ENCODE measurements around the gene ADAMTS5.
A peak's percentile ranks its signal among the peaks of the same experiment; 100 is the strongest.

The ADAMTS5 gene

DNA sequence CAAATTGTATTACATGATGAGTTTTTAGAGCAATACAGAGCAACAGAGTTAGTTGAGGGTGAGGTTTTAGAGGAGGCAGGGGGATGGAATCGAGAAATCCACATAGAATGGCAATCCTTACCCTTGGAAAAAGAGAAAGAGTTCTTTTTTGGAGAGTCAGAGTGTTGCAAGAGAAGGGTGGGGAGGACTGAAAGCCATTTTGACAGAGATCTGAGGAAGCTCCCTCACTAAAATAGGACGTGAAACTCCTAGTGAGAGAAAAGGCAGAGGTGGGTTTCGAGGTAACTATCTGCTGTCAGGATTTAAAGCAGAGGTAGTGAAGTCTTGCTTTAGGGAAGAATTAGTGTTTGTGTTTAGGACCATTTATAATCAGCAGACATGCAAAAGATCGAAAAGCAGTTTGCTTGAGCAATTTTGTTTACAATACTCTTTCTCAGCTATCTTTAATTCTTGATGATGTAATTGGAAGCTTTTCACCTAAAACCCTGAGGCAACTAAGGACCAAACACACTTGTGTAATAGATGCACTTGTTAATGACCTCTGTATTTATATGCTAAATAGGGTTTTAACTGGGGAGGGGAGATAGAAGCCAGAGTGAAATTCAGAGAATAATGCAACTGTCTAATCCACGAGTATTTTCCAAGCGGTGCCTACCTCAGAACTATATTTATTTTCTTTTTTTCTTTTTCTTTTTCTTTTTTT, 20.0 kb downstream of the ADAMTS5 start:
- no peak for DNase-seq

DNA sequence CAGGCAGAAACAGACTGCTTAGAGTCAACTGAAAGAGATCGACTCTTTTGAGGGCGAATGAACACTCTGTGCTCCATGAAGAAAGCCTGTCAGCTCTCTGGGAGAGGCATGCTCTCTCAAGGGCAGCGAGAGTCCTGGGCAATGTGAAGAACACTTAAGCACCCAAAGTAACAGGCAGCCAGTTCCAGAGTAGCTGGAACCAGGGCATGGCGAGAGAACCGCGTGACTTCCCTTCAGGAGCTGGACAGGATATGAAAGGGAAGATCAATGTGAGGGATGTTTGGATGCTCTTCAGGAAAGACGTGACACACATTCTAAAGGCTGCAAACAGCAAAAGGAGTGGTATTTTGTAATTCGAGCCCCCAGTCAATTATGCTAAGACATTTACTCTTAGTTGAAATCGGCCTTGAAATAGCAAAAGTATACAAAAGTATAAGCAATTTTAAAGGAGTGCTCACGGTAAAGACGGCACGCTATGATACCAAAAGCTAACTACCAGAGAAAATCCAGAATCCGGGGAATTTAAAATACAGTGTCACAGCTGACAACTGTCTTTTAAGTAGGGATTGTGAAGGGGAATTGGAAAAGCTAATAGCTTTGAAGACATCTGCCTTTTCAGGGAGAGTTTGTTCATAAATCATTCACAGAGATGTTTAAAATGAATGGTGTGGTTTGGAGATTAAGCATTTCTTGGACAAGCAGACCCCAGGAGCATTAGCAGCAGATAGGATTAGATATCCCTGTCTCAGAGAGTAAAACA, 20.8 kb downstream of the ADAMTS5 start:
- no peak for DNase-seq

DNA sequence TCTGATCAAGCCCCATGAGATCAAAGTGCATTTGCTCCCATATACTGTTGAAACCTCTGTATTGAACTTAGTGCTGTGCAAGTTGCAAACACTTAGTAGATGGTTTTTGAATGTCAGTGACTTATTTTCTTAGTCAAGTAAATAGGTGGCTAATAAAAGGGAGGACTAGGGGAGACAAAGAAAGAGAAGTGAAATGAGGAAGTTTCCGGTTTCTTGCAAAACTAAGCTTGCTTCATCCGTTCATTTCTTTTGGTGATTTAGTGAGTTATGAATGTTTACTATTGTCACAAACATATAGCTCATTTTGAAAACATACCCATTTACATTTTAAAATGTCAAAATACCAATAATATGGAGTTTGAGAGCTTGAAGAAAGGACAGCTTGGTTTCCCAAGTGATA, 23.0 kb downstream of the ADAMTS5 start:
- no peak for DNase-seq

DNA sequence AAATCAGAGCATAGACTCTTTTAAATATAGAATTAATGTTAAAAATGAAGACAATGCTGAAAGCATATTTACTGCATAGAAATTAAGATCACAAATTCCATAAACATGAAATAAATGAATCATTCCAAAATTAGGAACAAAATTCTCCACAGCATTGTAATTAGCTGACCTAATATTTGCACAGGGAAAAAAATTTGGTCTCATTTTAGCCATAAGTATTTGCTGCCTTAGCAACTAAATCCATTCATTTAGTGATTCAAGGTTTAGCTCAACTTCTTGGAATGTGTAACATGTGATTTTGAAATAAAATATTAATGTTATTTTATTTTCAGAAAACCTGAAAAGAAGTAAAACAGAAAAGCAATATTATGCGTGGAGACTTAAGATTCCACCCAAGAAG, 25.5 kb downstream of the ADAMTS5 start:
- DNase-seq = no peak

DNA sequence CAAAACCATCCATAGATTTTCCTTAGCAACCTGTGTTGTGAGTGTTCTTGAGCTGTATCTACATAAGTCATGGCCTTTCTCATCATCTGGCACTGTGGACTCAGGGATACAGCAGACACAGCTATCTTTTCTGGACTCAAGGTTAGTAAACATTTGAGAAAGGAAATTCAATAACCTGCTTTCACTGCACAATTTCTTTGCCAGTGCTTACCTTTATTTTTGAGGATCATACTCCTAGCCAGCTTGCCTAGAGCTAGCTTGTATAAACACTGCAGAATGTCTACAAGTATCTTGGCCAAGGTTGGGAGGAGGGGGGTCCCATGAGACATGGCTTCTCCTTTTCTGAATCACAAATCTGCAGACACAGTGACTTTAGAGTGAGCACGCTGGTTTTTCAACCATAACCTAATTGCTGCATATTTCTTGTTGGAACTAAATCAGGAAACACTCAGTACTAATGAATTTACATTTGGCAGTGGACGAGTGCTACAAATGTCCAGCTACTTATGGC, 27.2 kb downstream of the ADAMTS5 start:
- no peak for DNase-seq

DNA sequence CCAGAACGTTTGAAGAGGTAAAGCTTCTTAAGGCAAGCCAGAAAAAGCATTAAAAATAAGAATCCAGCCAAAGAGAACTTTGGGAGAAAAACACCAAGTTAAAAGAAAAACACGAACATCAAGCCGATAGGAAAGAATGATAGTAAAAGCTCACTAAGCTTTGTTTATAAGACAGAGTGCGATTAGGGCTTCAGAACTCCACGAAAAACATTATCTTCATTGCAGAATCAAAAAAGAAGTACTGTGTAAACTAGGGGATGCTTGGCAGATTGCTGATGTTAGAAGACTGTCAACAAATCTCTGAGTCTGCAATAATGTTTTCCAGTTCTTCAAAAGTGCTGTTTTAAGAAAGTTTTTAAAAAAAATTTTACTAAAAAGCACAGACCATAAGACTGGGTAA, 30.2 kb downstream of the ADAMTS5 start:
- DNase-seq = no peak

DNA sequence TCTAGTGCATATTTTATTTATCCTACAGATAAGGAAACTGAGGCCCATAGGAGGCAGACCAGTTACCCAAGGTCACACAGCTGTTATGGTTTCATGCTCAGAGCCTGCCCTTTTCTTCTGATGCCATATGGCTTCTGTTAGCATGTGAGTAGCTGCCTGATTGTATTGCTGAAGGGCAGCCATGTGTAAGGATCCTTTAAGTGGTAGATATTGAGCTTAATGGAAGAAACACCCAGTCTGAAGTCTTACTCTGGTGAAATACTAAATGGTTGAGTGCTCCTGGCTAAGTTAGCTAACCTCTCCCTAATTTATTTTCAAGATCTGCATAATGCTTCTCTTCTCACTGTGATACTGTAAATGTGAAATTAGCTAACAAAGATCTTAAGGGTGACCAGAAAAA, 30.9 kb downstream of the ADAMTS5 start:
- DNase-seq = no peak

DNA sequence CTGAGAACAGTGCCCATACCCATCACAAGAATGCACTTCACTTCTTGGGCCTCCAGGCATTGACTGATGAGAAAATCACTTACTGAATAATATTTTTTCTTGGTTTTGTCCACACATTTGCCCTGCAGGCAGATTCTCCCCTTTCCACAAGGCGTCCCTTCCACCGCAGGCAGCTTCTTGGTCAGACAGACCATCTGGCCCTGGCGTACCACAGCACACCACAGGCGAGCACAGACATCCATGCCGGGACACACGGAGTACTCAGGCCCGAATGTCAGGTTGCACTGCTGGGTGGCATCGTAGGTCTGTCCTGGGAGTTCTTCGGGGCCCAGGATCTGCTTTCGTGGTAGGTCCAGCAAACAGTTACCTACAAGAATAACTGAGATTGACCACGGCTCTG, 32.5 kb downstream of the ADAMTS5 start:
- no peak for DNase-seq

DNA sequence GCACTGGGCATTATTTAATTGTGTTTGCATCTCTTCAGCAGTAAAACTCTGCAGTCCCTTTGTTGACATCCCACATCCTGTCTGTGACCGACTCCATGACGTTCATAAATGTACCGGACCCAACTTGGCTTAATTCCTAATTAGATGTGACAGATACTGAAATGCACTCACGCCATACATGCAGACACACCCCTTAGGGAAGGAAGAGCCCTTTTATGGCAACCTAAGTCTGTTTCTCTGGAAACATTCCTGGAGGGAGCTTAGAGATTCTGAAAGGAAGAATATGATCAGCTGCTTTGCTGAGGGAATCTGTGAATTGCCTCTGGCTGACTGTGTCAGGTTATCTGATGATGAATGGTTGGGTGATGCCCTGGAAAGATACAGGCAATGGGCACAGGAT, 33.4 kb downstream of the ADAMTS5 start:
- DNase-seq = peak in 1 of 2 experiments; percentile 19

DNA sequence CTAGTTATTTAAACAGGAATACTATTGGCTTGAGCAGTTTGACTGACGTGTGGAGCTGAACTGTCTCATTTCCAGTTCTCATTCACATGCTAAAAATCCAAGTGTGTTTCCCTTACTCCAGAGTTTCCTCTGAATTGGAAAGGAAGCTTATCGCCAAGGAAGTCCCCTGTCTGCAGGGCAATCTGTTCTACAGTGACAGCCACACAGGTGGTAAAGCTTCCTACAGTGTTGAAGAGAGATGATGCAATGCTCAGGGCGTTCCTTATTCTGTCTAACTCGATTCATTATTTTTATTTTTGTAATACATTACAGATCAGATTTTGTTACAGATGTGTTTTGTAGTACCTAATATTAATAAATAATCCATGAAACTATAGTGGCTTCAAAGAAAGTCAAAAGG, 41.3 kb downstream of the ADAMTS5 start:
- DNase-seq = no peak

DNA sequence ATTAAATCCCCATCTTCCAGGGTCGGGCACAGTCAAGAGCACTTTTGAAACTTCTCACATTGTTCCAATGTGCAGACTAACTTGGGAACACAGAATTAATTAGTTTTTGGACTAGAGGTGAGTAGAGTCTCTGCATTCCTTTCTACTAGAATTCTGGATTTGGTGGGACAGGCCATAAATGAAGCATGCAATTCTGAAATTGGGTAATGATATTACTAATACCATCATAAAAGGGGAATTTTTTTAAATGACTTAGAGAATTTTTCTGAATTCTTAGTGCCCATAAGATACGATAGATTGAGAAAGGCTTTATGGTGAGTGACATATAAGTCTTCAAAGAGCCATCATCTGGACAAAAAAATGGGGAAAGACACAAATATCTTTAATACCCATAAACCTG, 41.8 kb downstream of the ADAMTS5 start:
- no peak for DNase-seq

DNA sequence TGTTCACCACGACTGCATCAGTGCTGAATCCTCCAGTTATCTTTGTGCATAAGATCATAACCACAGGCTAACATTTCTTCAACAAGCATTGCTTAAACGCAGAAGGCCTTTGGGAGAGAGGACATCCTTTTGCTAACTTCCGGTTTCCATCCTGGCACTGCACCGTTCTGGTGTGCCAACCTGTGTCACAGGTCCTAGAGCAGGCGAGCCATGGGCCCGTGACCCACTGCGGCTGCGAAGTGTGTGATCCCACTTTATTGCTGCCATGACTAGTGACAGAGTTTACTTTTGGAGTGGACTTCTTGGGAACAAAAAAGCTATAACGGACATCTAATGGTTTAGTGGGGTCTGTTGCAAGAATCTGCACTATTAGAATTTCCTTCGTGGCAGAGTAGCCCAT, 42.9 kb downstream of the ADAMTS5 start:
- no peak for DNase-seq

DNA sequence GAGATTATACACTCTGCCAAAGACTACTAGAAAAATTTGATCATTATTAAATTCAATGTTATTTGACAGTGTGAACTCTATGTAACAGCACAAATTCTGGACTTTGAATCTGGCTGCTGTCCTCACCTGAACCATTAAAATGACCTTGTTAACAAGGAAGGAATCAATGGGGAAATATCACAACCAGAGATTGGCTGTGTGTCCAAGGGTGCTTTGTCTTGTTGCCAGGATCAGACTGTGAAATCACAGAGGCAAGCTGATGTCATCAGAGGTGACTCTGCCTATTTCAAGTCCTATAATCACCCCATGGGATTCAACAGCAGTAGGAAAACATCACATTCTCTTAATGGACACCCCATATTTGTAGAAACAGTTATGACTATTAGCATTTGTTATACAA, 46.8 kb downstream of the ADAMTS5 start:
- DNase-seq = no peak

DNA sequence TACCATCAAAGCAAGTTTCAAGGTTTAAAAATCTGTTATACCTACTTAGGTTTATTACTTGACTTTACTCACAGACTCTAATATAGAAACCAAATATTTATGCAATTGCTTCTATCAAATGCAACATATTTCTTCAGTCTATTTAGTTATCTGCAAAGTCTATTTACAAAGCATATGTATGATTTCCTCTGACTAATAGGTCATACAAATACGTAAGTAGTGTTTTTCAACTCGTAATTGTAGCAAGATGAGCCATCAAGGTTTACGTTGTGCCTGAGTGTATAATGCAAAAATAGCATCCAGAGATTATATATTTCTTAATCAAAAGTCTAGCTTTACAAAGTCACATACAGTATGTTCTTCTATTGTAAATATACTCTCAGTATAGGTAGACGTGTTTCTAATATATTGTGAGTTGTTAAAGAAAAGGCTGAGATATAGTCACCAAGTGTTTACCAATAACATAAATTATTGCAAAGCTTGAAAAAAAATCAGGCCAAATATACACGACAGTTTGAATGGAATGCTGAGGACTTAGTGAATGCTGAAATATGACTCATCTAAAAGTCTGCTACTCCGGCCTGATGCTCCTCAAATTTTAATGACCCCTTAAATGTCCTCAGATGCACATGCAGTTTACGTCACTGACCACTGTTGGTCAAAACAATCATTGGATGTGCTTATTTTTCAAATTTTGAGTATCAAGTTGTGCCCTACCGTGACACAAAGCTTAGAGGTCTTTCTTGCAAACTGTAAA, 48.4 kb downstream of the ADAMTS5 start:
- DNase-seq = peak in 1 of 2 experiments; percentile 29

DNA sequence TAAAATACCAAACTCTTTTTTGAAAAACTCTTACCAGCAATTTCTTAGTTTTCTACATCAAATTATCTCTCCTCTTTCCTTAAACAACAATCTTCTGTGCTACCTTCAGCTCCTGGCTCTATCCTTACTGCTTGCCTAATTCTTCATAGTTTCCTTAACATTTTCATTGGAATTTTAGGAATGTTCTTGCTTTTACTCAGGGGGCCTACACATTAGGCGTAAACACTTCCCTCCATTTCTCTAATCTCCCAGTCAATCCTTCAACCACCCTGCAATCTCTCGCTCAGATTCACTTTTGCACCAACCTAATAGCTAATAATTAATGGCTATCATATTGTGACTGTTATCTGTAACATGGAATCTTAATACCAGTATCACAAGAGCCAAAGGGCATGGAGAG, 50.1 kb downstream of the ADAMTS5 start:
- DNase-seq = no peak

DNA sequence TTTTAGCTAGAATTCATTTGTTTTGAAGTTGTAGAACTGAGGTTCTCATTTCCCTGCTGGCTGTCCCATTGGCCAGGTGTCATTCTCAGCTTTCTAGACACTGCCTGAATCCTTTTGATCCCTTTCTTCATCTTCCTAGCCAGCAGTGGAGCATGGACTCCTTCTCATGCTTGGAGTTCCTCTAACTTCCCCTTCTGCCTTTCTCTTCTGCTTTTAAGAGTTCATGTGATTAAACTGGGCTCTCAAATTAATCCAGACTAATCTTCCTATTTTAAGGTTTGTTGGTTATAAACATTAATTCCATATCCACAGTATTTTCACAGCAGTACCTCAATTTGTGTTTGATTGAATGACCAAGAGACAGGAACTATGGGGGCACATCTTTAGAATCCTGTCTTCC, 52.3 kb downstream of the ADAMTS5 start:
- DNase-seq = no peak

DNA sequence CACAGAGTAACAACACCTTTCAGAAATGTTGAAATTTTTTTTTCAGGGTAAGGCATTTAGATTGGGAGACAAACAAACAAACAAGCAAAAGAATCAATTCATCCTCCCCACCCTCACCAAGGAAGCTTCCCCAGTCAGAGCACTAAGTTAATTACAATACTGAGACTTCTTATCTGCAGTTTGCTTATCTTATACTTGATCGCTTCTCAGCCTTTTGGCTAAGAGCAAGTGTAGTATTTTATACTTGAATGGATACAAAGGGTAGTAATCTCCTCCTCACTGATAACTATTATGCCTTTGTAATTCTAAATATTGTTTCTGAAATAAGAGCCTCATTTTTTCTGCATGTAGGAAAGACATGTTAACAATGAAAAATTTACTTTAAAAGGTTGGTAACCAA, 54.4 kb downstream of the ADAMTS5 start:
- DNase-seq = no peak

DNA sequence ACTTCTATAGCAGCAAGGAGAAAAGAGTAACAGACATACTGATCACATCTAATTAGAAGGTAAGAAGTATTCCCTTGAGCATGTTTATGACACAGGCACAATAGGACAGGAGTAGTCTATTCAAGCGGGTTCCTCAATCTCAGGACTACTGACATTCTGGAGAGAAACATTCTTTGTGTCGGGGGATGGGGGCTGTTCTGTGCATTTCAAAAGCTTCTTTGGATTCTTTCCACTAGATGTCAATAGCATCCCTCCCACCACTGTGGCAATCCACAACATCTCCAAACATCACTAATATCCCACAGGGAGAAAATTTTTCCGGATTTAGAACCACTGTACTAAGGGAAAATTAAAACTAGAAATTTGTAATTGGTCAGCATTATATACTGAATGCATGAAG, 56.9 kb downstream of the ADAMTS5 start:
- no peak for DNase-seq

DNA sequence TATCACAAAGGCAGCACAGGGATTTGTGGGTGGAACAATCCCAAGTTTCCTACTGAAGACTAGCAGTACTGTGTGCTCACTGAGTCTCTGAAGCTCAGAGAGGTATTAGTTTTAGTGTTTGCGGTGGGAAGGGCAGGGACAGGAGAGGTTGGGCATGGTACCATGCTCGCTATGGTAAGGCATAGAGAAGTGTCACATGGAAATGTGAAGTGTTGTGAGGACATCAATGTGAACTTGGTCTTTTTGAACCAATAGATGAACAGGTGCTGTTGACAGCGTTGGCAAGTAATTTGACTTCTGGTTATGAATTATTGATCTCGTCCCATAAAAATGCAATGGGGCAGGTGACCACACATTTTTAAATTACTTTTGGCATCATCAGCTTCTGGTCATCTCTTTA, 65.9 kb downstream of the ADAMTS5 start:
- DNase-seq = peak; percentile 66 to 86

DNA sequence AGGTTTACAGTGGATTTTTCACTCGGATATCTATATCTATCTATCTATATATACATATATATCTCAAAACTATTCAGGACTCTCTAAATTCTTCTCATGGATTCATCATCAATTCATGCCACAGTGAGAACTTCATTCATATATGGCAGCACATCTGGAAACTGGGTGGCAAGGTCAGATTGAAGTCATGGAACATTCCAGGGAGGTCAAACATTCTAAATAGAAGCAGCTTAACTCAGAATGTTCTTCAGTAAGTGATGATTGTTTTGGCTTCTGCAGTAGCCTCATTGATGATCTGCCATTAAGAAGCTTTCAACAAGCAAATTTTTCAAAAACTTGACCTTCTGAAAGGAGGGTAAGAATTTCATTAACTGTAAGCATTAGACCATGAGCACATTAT, 74.7 kb downstream of the ADAMTS5 start:
- DNase-seq = no peak

DNA sequence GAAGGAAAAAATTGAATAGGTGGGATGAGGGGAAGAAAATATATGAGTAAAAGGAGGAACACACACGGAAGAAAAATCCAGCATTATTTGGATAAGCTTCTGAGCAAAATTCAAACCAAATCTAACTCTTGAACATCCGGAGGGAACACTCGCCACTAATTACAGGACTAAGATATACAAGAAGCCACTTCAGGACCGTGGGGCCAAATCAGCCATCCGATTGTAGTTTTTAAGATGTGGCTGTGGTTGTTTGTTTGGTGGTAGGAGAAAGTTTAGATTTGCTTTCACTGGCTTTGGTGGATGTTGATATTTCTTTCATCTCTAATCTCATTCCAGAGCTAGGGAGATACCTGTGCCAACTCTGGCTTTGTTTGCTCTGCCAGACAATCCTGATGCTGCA, 78.0 kb downstream of the ADAMTS5 start:
- DNase-seq = no peak

DNA sequence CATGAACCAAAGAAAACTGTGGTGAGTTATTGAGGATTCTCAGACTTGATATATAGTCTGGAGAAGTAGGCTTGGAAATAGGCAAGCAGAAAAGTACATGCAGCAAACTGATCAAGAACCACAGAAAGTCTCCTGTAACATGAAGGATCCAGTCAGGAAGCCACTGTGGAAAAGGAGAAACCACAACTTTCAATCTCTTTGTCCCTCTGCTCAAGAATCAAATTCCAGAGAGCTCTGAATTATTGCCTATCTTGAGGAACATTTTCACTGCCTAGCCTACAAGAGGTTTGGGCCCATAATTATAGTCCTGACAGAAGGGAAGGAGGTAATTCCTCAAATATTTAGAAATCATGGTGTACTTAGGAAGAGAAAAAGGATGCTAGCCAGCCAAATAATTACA, 78.6 kb downstream of the ADAMTS5 start:
- no peak for DNase-seq

DNA sequence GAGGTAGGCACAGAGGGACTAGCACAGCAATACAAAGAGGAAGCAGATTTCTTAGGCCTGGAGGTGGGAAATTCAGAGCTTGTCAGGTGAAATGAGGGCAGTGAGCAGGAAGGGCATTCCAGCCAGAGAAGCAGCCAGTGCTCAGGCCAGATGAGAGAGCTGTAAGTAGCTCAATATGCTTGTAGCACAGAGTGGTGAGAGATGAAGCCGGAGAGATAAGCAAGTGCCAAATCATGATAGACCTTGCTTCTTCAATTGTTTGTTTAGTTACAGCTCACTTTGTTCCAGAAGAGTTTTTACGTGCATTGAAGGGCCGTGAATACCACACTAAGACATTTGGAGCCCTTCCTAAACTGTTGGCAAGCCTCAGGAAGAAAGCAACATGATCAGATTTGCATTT, 79.6 kb downstream of the ADAMTS5 start:
- DNase-seq = no peak

DNA sequence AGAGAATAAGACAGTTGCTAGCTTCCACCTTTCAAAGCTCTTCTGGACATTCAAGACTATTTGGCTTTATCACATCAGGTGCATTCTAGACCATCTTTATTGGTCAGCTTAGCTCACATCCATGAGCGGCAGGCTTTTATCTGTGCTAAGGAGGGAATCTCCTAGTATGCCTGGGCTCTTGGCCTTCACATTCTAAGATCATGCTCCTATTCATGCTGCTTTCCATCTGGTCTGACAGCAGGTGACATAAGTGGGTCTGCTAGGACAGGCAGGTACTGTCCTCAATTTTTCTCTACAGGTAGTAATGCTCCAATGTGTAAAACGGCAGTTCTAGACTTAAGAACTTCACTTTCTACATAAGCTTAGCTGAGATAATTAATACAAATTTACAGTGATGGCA, 82.5 kb downstream of the ADAMTS5 start:
- DNase-seq = no peak

All from SHP77 (cell line).